Activated CD4-positive, alpha-beta T cell treated with anti-CD3 and anti-CD28 coated beads, Interleukin-2, amount 50 U/mL, for 1 hour (primary cell): ENCODE data around the gene FOXRED2.
"Not testable (repeated sequence)": the region's sequence is repeated elsewhere in the genome, so short reads cannot be mapped to it uniquely, and the experiment has no call there.

ENCODE experiments used
- DNase-seq: peaks from one replicate; pipeline ENCODE4 v3.0.0-alpha.2; 2020

Gene FOXRED2

GRCh38 chr22:36467946-36468345, 38.9 kb downstream of the FOXRED2 start:
- DNase-seq = no peak

DNA sequence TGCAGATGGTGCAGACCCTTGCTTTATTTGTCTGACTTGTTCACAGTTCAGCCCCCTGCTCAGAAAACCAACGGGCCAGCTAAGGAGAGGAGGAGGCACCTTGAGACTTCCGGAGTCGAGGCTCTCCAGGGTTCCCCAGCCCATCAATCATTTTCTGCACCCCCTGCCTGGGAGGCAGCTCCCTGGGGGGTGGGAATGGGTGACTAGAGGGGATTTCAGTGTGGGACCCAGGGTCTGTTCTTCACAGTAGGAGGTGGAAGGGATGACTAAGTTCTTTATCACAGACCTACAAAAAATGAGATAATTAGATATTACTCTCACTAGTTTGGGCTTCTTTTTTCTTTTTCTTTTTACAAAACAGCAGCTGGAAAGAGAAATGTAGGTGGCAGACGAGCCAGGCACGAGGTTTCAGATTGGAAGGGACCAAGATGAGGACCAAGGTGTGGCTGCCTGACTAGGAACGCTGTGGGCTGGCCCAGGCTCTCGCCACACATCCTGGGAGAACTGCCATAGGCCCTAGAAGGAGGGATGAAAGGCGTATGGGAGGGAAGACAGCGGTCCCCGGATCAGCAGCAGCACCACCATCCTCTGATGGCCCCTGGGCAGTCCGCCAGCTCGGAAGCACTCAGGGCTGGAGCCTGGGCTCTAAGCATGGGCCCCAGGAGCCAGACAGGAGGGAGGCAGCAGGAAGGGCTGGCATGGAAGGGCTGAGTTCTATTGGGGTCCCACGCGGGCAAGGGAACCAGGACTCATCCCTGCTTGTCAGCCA, 39.6 kb downstream of the FOXRED2 start:
- DNase-seq = no peak

DNA sequence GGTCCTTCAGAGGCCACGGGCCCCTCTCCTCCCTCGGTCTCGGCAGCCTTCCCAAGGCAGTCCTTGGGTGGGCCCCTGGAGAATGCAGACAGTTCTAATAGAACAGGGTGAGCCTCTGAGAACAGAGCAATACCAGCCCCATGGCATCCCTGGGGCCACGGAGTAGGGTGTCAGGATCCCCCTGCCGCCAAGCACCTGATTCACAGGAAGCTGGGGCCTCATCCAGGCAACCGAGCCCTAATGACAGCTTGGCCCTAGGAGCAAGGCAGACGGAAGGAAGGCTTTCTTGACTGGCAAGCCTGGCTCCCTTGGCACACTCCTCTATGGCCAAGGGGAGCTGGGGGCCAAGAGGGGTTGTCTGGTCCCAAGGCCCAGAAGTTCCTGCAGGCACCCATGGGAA, 40.6 kb downstream of the FOXRED2 start:
- no peak for DNase-seq

DNA sequence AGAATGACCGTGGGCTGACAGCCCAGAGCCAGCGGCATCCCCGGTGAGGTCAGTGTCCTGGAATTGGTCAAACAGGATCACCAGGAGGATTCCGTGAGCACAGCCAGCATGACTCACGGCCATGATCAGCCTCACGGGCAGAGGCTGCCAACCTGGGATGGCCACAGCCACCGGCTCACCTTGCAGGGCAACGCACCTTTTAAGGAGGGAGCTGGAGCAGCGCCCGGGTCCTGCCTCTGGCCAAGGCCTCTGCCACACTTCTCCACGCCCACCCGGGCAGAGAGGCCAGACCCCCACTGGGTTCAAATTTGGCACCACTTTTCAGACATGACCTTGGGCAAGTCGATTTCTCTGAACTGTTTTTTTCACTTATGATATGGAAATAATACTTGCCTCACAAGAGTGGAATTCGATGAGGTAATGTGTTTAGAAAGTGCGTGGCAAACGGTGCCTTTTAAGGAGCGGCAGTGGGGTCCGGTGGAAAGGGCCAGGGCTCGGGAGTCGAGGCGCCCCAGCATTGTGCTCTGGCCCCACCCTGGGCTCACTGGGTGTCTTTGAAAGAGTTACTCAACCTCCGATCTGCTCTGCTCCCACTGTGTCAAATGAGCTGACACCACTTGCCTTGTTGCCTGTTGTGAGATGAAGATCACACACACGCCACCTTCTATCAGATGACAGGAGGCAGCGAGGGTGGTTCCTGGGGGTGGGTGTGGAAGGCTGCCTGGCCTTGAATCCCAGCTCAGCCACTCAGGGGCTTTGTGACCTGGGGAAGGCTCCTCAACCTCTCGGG, 41.4 kb downstream of the FOXRED2 start:
- no peak for DNase-seq

DNA sequence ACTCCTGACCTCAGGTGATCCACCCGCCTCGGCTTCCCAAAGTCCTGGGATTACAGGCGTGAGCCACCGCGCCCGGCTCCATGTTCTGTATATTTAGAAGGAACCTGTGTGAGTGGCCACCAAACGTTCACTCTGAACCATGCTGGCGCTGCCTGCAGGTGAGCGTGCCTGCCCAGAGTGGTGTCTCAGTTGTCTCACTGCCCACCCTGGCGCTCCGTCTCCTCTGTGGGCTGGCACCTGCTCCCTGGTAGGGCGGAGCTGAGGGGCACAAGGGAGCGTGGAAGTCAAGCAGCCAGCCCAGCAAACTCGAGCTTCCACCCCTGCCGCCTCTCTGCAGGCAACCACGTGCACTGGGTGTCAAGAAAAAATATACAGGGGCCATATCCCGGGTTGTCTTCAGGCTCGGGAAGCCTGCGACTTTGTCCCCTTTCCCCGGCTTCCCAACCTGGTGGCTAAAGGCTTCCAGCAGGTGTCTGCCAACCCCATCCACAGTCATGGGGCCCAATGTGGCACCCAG, 42.1 kb downstream of the FOXRED2 start:
- DNase-seq = no peak

GRCh38 chr22:36463783-36464184, 43.1 kb downstream of the FOXRED2 start:
- DNase-seq = no peak

- no peak for DNase-seq
Observed at GRCh38 chr22:36461665-36462649, 44.9 kb downstream of the FOXRED2 start.

DNA sequence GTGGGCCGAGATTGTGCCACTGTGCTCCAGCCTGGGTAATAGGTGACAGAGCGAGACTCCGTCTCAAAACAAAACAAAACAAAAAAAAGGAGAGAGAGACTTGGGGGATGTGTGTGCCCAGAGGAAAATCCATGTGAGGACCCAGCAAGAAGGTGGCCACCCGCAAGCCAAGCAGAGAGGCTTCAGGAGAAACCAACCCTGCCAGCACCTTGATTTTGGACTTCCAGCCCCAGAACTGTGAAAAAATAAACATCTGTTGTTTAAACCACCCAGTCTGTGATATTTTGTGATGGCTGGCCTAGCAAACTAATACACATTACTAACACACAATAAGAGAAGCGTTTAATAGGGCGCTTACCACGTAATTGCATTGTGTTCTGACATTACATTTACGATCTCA, 46.6 kb downstream of the FOXRED2 start:
- no peak for DNase-seq

DNA sequence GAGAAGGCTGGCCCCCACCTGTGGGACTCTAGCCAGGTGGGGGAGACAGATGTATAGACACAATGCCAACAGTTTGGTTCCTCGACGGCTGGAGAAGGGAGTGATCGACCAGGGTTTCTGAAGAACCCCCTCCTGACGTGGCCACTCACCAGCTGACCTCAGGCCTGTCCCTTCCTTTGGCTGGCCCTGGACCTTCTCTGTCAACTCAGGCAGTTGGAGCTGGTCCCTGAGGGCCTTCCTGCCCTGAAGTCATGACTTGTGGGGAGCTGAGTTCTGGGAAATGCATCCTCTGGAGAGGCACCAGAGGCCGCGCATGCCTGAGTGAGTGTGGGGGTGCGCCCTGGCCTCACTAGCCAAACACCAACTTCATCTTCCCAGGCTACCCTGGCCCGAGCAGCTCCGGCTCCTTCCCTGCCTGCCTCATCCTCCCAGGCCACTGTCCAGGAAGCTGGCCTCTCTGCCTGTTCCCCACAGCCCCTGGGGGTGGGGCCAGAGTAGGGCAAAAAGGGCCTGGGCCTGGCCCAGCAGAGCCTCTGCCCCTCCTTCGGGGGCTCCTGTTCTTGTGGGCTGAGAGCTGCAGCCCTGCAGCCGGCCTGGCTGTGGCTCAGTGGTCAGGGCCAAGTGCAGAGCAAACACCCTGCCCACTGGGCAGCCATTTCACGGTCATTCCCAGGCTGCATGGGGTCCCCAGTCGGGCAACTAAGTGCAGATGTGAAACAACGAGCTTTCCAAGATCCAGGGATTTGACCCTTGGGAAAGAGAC, 49.0 kb downstream of the FOXRED2 start:
- no peak for DNase-seq

DNA sequence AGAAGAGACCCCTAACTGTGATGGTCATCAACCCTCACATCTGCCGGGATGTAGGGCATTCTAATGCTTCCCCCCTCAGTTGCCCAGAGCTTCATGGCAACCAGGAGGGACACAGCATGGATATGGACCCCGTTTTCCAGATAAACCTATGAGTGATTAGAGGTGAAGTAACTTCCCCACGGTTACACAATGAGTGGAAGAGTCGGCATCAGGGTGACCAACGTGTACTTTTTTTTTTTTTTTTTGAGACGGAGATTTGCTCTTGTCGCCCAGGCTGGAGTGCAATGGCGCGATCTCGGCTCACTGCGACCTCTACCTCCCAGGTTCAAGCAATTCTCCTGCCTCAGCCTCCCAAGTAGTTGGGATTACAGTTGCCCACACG, 50.4 kb downstream of the FOXRED2 start:
- no peak for DNase-seq

GRCh38 chr22:36455571-36456463, 51.0 kb downstream of the FOXRED2 start:
- DNase-seq = no peak

GRCh38 chr22:36454916-36455570, 51.8 kb downstream of the FOXRED2 start:
- DNase-seq = peak; percentile 96

GRCh38 chr22:36453855-36454378, 52.9 kb downstream of the FOXRED2 start:
- no peak for DNase-seq

GRCh38 chr22:36452978-36453607, 53.7 kb downstream of the FOXRED2 start:
- not testable (repeated sequence) for DNase-seq

- DNase-seq = no peak
Observed at GRCh38 chr22:36452250-36452977, 54.4 kb downstream of the FOXRED2 start.

DNA sequence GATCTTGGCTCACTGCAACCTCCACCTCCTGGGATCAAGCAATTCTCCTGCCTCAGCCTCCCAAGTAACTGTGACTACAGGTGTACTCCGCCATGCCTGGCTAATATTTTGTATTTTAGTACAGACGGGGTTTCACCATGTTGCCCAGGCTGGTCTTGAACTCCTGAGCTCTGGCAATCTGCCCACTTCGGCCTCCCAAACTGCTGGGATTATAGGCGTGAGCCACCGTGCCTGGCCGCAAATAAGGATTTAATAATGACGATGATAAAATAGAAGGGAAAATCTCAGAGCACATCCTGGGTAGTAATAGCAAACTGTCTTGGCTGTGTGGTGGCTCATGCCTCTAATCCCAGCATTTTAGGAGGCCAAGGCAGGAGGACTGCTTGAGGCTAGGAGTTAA, 55.9 kb downstream of the FOXRED2 start:
- DNase-seq = not testable (repeated sequence)

- no peak for DNase-seq
Observed at GRCh38 chr22:36449596-36450175, 57.2 kb downstream of the FOXRED2 start.

GRCh38 chr22:36447632-36448031, 59.2 kb downstream of the FOXRED2 start:
- no peak for DNase-seq
